ENCODE data around the gene RAB1B.

The RAB1B gene

GRCh38 chr11:66268244-66268951 is at the start of gene RAB1B:
Gene RAB1B (plus strand): TSS chr11:66268639. CDS start chr11:66268680, 41 bp downstream.
- Histone ChIP-seq H3K36me3 (ENCODE audit: control insufficient read depth in 2 of 2, insufficient read depth in 2 of 2, low read length in 2 of 2) (peaks cover 17 to 31% of the 10 kb centered on the region in 2 donors), H3K4me1 (ENCODE audit: control insufficient read depth in 2 of 2, insufficient read depth in 2 of 2, low read length in 2 of 2) (peaks cover 18 to 20% of the 10 kb centered on the region in 2 donors), H3K27ac (ENCODE audit: low read depth in 2 of 2, low read length in 2 of 2) (peak within 1 kb of the TSS; percentile 94 to 95), H3K9ac (ENCODE audit: low read depth in 1 of 2, low read length in 2 of 2) (peak within 1 kb of the TSS; percentile 93 to 96), H3K9me3 (ENCODE audit: control insufficient read depth in 2 of 2, low read length in 2 of 2) (no peaks in the 10 kb centered on the region), H3K27me3 (ENCODE audit: control insufficient read depth in 2 of 2, insufficient read depth in 2 of 2, low read length in 2 of 2) (no peaks in the 10 kb centered on the region), H3K4me3 (ENCODE audit: low read length in 2 of 2) (peak within 1 kb of the TSS; percentile 95 to 96)

GRCh38 chr11:66218846-66219620 is 49.4 kb upstream of the RAB1B start:
- H3K9me3 ChIP-seq (ENCODE audit: control insufficient read depth in 2 of 2, low read length in 2 of 2): no peaks in the 10 kb centered on the region
- H3K4me1 ChIP-seq (ENCODE audit: control insufficient read depth in 2 of 2, insufficient read depth in 2 of 2, low read length in 2 of 2): peaks cover 0 to 3% of the 10 kb centered on the region in 2 donors
- peaks cover 12 to 37% of the 10 kb centered on the region in 2 donors for H3K36me3 ChIP-seq (ENCODE audit: control insufficient read depth in 2 of 2, insufficient read depth in 2 of 2, low read length in 2 of 2)
- H3K27me3 ChIP-seq (ENCODE audit: control insufficient read depth in 2 of 2, insufficient read depth in 2 of 2, low read length in 2 of 2): no peaks in the 10 kb centered on the region
- no peak overlapping the region for H3K4me3 ChIP-seq (ENCODE audit: low read length in 2 of 2)
- H3K27ac ChIP-seq (ENCODE audit: low read depth in 2 of 2, low read length in 2 of 2): no peak overlapping the region
- no peak overlapping the region for H3K9ac ChIP-seq (ENCODE audit: low read depth in 1 of 2, low read length in 2 of 2)

GRCh38 chr11:66219846-66220565 is 48.4 kb upstream of the RAB1B start:
- Histone ChIP-seq H3K27ac (ENCODE audit: low read depth in 2 of 2, low read length in 2 of 2) (no peak overlapping the region), H3K9ac (ENCODE audit: low read depth in 1 of 2, low read length in 2 of 2) (no peak overlapping the region), H3K36me3 (ENCODE audit: control insufficient read depth in 2 of 2, insufficient read depth in 2 of 2, low read length in 2 of 2) (peaks cover 17 to 40% of the 10 kb centered on the region in 2 donors), H3K9me3 (ENCODE audit: control insufficient read depth in 2 of 2, low read length in 2 of 2) (no peaks in the 10 kb centered on the region), H3K4me3 (ENCODE audit: low read length in 2 of 2) (no peak overlapping the region), H3K4me1 (ENCODE audit: control insufficient read depth in 2 of 2, insufficient read depth in 2 of 2, low read length in 2 of 2) (peaks cover 0 to 3% of the 10 kb centered on the region in 2 donors), H3K27me3 (ENCODE audit: control insufficient read depth in 2 of 2, insufficient read depth in 2 of 2, low read length in 2 of 2) (no peaks in the 10 kb centered on the region)

GRCh38 chr11:66220566-66220935 is 47.9 kb upstream of the RAB1B start:
- Histone ChIP-seq H3K27ac (ENCODE audit: low read depth in 2 of 2, low read length in 2 of 2) (no peak overlapping the region), H3K36me3 (ENCODE audit: control insufficient read depth in 2 of 2, insufficient read depth in 2 of 2, low read length in 2 of 2) (peaks cover 17 to 40% of the 10 kb centered on the region in 2 donors), H3K4me1 (ENCODE audit: control insufficient read depth in 2 of 2, insufficient read depth in 2 of 2, low read length in 2 of 2) (peaks cover 0 to 3% of the 10 kb centered on the region in 2 donors), H3K9me3 (ENCODE audit: control insufficient read depth in 2 of 2, low read length in 2 of 2) (no peaks in the 10 kb centered on the region), H3K27me3 (ENCODE audit: control insufficient read depth in 2 of 2, insufficient read depth in 2 of 2, low read length in 2 of 2) (no peaks in the 10 kb centered on the region), H3K9ac (ENCODE audit: low read depth in 1 of 2, low read length in 2 of 2) (no peak overlapping the region), H3K4me3 (ENCODE audit: low read length in 2 of 2) (no peak overlapping the region)

DNA sequence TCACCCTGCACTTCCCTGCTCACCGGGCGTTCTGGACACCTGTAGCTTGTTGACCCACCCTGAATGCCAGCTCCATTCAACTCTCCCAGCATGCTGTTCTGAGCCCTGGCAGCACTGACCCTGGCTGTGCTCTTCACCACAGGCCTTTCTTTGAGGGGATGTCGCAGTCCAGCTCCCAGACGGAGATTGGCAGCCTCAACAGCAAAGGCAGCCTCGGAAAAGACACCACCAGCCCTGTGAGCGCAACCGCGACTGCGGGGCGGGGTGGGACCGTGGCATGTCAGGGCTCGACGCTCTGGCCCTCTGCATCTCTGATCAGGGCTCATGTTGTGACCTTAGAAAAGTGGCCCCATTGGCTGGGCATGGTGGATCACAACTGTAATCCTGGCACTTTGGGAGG is 47.4 kb upstream of the RAB1B start:
- Histone ChIP-seq H3K4me1 (ENCODE audit: control insufficient read depth in 2 of 2, insufficient read depth in 2 of 2, low read length in 2 of 2) (peaks cover 0 to 3% of the 10 kb centered on the region in 2 donors), H3K9ac (ENCODE audit: low read depth in 1 of 2, low read length in 2 of 2) (no peak overlapping the region)

GRCh38 chr11:66221726-66222236 is 46.7 kb upstream of the RAB1B start:
- Histone ChIP-seq H3K4me3 (ENCODE audit: low read length in 2 of 2) (no peak overlapping the region), H3K9ac (ENCODE audit: low read depth in 1 of 2, low read length in 2 of 2) (no peak overlapping the region), H3K4me1 (ENCODE audit: control insufficient read depth in 2 of 2, insufficient read depth in 2 of 2, low read length in 2 of 2) (peaks cover 0 to 3% of the 10 kb centered on the region in 2 donors), H3K27me3 (ENCODE audit: control insufficient read depth in 2 of 2, insufficient read depth in 2 of 2, low read length in 2 of 2) (no peaks in the 10 kb centered on the region), H3K27ac (ENCODE audit: low read depth in 2 of 2, low read length in 2 of 2) (peak overlapping the region in 1 of 2 donors; percentile 56), H3K9me3 (ENCODE audit: control insufficient read depth in 2 of 2, low read length in 2 of 2) (no peaks in the 10 kb centered on the region), H3K36me3 (ENCODE audit: control insufficient read depth in 2 of 2, insufficient read depth in 2 of 2, low read length in 2 of 2) (peaks cover 17 to 35% of the 10 kb centered on the region in 2 donors)

More for the DNA sequence above, 47.4 kb upstream of the RAB1B start:
- Histone ChIP-seq H3K36me3 (ENCODE audit: control insufficient read depth in 2 of 2, insufficient read depth in 2 of 2, low read length in 2 of 2) (peaks cover 17 to 38% of the 10 kb centered on the region in 2 donors), H3K4me3 (ENCODE audit: low read length in 2 of 2) (no peak overlapping the region), H3K27ac (ENCODE audit: low read depth in 2 of 2, low read length in 2 of 2) (no peak overlapping the region), H3K27me3 (ENCODE audit: control insufficient read depth in 2 of 2, insufficient read depth in 2 of 2, low read length in 2 of 2) (no peaks in the 10 kb centered on the region), H3K9me3 (ENCODE audit: control insufficient read depth in 2 of 2, low read length in 2 of 2) (no peaks in the 10 kb centered on the region)

DNA sequence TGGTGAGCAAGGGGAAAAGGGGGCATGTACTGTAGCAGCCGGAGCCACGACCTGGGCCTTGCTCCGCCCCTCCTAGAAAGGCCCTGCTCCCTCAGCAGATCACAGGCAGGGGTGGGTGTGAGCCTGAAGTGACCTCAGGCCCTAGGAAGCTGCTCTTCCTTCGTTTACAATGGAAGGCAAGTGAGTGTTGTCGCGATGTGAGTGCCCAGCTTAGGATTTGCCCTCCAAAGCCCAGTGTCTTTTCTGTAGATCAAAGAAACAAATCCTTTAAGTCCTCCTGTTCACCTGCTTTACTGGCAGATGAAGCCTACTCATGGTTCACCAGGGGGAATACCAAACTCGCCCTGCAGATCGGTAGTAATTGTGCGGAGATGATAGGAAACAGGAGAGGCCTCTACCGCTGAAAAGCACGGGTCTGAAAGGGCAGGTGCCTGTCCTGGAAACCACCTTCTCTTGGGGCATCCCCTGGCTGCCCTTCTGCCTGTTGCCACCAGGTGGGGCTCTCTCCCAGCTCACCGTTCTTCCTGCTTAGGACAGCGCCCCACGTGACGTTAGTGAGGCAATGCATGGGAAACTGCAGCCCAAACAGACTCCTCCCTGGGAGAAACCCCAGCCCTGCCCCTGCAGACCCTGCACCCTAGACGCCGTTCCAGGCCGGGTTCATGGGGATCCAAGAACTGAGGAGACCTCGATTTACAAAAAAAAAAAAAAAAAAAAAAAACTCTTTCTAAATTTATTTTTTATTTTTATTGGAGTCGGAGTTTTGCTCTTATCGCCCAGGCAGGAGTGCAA is 45.9 kb upstream of the RAB1B start:
- Histone ChIP-seq H3K36me3 (ENCODE audit: control insufficient read depth in 2 of 2, insufficient read depth in 2 of 2, low read length in 2 of 2) (peaks cover 13 to 30% of the 10 kb centered on the region in 2 donors), H3K4me1 (ENCODE audit: control insufficient read depth in 2 of 2, insufficient read depth in 2 of 2, low read length in 2 of 2) (peaks cover 0 to 3% of the 10 kb centered on the region in 2 donors), H3K27ac (ENCODE audit: low read depth in 2 of 2, low read length in 2 of 2) (peak overlapping the region in 1 of 2 donors; percentile 56), H3K9ac (ENCODE audit: low read depth in 1 of 2, low read length in 2 of 2) (peak overlapping the region in 1 of 2 donors; percentile 3), H3K27me3 (ENCODE audit: control insufficient read depth in 2 of 2, insufficient read depth in 2 of 2, low read length in 2 of 2) (no peaks in the 10 kb centered on the region), H3K4me3 (ENCODE audit: low read length in 2 of 2) (no peak overlapping the region), H3K9me3 (ENCODE audit: control insufficient read depth in 2 of 2, low read length in 2 of 2) (no peaks in the 10 kb centered on the region)

DNA sequence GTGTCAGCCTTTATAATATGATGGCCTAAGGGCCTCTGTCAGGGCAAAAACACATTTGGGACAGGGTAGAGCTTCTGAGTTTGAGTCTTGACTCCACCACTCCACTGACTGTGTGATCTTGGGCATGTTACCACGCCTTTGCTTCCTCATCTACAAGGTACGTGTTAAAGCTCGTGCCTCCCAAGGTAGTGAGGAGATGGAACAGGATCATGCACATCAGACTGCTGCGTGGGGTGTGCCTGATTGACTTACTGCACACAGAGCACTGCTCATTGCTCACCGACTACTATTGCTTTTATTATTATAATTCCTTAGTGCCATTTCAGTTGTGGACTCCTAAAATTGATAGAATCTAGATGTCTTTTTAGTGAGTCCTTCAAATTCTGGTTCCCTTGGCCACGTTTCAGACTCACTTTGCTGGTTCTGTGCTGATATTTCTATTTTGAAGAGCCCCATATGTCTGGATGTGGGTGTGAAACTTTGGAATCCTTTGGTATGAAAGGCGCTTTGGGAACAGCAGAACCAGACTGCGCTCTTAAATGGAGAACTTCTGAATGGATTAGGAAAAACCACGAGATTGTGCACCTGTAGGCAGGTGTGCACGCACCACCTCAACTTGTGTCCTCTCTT is 44.1 kb upstream of the RAB1B start:
- Histone ChIP-seq H3K36me3 (ENCODE audit: control insufficient read depth in 2 of 2, insufficient read depth in 2 of 2, low read length in 2 of 2) (peaks cover 10 to 18% of the 10 kb centered on the region in 2 donors), H3K9ac (ENCODE audit: low read depth in 1 of 2, low read length in 2 of 2) (no peak overlapping the region), H3K9me3 (ENCODE audit: control insufficient read depth in 2 of 2, low read length in 2 of 2) (no peaks in the 10 kb centered on the region), H3K27me3 (ENCODE audit: control insufficient read depth in 2 of 2, insufficient read depth in 2 of 2, low read length in 2 of 2) (no peaks in the 10 kb centered on the region), H3K4me1 (ENCODE audit: control insufficient read depth in 2 of 2, insufficient read depth in 2 of 2, low read length in 2 of 2) (peaks cover 0 to 3% of the 10 kb centered on the region in 2 donors), H3K4me3 (ENCODE audit: low read length in 2 of 2) (no peak overlapping the region), H3K27ac (ENCODE audit: low read depth in 2 of 2, low read length in 2 of 2) (no peak overlapping the region)

GRCh38 chr11:66225066-66225465 is 43.4 kb upstream of the RAB1B start:
- H3K36me3 ChIP-seq (ENCODE audit: control insufficient read depth in 2 of 2, insufficient read depth in 2 of 2, low read length in 2 of 2): peaks cover 10 to 11% of the 10 kb centered on the region in 2 donors
- H3K4me1 ChIP-seq (ENCODE audit: control insufficient read depth in 2 of 2, insufficient read depth in 2 of 2, low read length in 2 of 2): peaks cover 0 to 3% of the 10 kb centered on the region in 2 donors
- no peaks in the 10 kb centered on the region for H3K27me3 ChIP-seq (ENCODE audit: control insufficient read depth in 2 of 2, insufficient read depth in 2 of 2, low read length in 2 of 2)
- H3K9me3 ChIP-seq (ENCODE audit: control insufficient read depth in 2 of 2, low read length in 2 of 2): no peaks in the 10 kb centered on the region
- H3K4me3 ChIP-seq (ENCODE audit: low read length in 2 of 2): no peak overlapping the region
- no peak overlapping the region for H3K27ac ChIP-seq (ENCODE audit: low read depth in 2 of 2, low read length in 2 of 2)
- no peak overlapping the region for H3K9ac ChIP-seq (ENCODE audit: low read depth in 1 of 2, low read length in 2 of 2)
